H9 (cell line): ENCODE data around the gene SLC49A4. TPM values are rescaled to one million over a fixed set of nuclear protein-coding genes. Genes with fewer than 3 reads are reported as not detected.

Experiments used
- DNase-seq: peaks from one replicate; pipeline ENCODE4 v3.0.0-alpha.2; 2017
- H2AFZ ChIP-seq: one replicate; pipeline ENCODE4 v1.6.1; 2013; ENCODE audit warnings: mild to moderate bottlenecking, low read length, control low read depth, moderate library complexity
- H2AK5ac ChIP-seq: 2 replicates; pipeline ENCODE4 v1.6.1; 2013; ENCODE audit warnings: low read length, control low read depth, mixed read lengths; ENCODE audit not compliant: insufficient read length
- H2BK120ac ChIP-seq: one replicate; pipeline ENCODE4 v1.6.1; 2013; ENCODE audit warnings: low read depth, mild to moderate bottlenecking, low read length, control low read depth, inconsistent platforms; ENCODE audit not compliant: poor library complexity, severe bottlenecking
- H2BK12ac ChIP-seq: 2 replicates; pipeline ENCODE4 v1.6.1; 2013; ENCODE audit warnings: low read length, control low read depth, mixed read lengths, low read depth; ENCODE audit not compliant: insufficient read length
- H2BK15ac ChIP-seq: 2 replicates; pipeline ENCODE4 v1.6.1; 2013; ENCODE audit warnings: low read depth, low read length, control low read depth
- H2BK20ac ChIP-seq: one replicate; pipeline ENCODE4 v1.6.1; 2013; ENCODE audit warnings: low read depth, mild to moderate bottlenecking, low read length, control low read depth, inconsistent platforms; ENCODE audit not compliant: poor library complexity, severe bottlenecking
- H2BK5ac ChIP-seq: 2 replicates; pipeline ENCODE4 v1.6.1; 2013; ENCODE audit warnings: low read length, control low read depth, mixed read lengths; ENCODE audit not compliant: insufficient read length
- H3K14ac ChIP-seq: 2 replicates; pipeline ENCODE4 v1.6.1; 2013; ENCODE audit warnings: low read length, control low read depth; ENCODE audit not compliant: insufficient read depth
- H3K18ac ChIP-seq: 2 replicates; pipeline ENCODE4 v1.6.1; 2013; ENCODE audit warnings: low read depth, mild to moderate bottlenecking, mixed read lengths, low read length, control low read depth; ENCODE audit not compliant: insufficient read length
- H3K23ac ChIP-seq: 2 replicates; pipeline ENCODE4 v1.6.1; 2013; ENCODE audit warnings: low read length, control low read depth, mixed read lengths, low read depth; ENCODE audit not compliant: insufficient read length
- H3K23me2 ChIP-seq: 2 replicates; pipeline ENCODE4 v1.6.1; 2013; ENCODE audit warnings: low read depth, mild to moderate bottlenecking, mixed read lengths, low read length, control low read depth; ENCODE audit not compliant: insufficient read length, poor library complexity, severe bottlenecking
- H3K27ac ChIP-seq: 2 replicates; pipeline ENCODE4 v1.5.1; 2013; ENCODE audit warnings: low read length, control low read depth, mixed read lengths, low read depth; ENCODE audit not compliant: insufficient read length
- H3K27me3 ChIP-seq: 2 replicates; pipeline ENCODE4 v1.6.1; 2013; ENCODE audit warnings: low read length, control low read depth, inconsistent platforms; ENCODE audit not compliant: insufficient read depth
- H3K4ac ChIP-seq: 2 replicates; pipeline ENCODE4 v1.6.1; 2013; ENCODE audit warnings: low read depth, mild to moderate bottlenecking, control low read depth, inconsistent platforms, low read length, moderate library complexity
- H3K4me1 ChIP-seq: 2 replicates; pipeline ENCODE4 v1.6.1; 2013; ENCODE audit warnings: low read length, control low read depth, inconsistent platforms; ENCODE audit not compliant: insufficient read depth
- H3K4me2 ChIP-seq: 2 replicates; pipeline ENCODE4 v1.6.1; 2013; ENCODE audit warnings: low read length, control low read depth, mixed read lengths; ENCODE audit not compliant: insufficient read length, insufficient read depth
- H3K56ac ChIP-seq: 2 replicates; pipeline ENCODE4 v1.6.1; 2013; ENCODE audit warnings: low read depth, mild to moderate bottlenecking, mixed read lengths, low read length, control low read depth; ENCODE audit not compliant: insufficient read length
- H3K79me1 ChIP-seq: 2 replicates; pipeline ENCODE4 v1.6.1; 2013; ENCODE audit warnings: low read depth, mild to moderate bottlenecking, moderate library complexity, low read length, control low read depth, inconsistent platforms; ENCODE audit not compliant: insufficient read depth, poor library complexity, severe bottlenecking
- H3K79me2 ChIP-seq: 2 replicates; pipeline ENCODE4 v1.6.1; 2013; ENCODE audit warnings: low read length, control low read depth, inconsistent platforms; ENCODE audit not compliant: insufficient read depth
- H3K9ac ChIP-seq: 2 replicates; pipeline ENCODE4 v1.6.1; 2013; ENCODE audit warnings: low read length, control low read depth, mixed read lengths; ENCODE audit not compliant: insufficient read length; ENCODE audit errors: extremely low read depth
- H3K9me3 ChIP-seq: one replicate; pipeline ENCODE4 v1.6.1; 2013; ENCODE audit warnings: low read depth, low read length, inconsistent platforms; ENCODE audit not compliant: control insufficient read depth
- H3T11ph ChIP-seq: one replicate; pipeline ENCODE4 v1.6.1; 2013; ENCODE audit warnings: mild to moderate bottlenecking, low read length, control low read depth, inconsistent platforms
- H4K20me1 ChIP-seq: one replicate; pipeline ENCODE4 v1.6.1; 2013; ENCODE audit not compliant: control insufficient read depth, insufficient read length, insufficient read depth
- H4K5ac ChIP-seq: 2 replicates; pipeline ENCODE4 v1.6.1; 2013; ENCODE audit warnings: low read depth, mild to moderate bottlenecking, mixed read lengths, low read length, control low read depth; ENCODE audit not compliant: insufficient read length
- H4K8ac ChIP-seq: replicated peaks from 2 replicates; pipeline ENCODE4 v1.6.1; 2013; ENCODE audit warnings: low read length, control low read depth, mixed read lengths, low read depth; ENCODE audit not compliant: insufficient read length
- H4K91ac ChIP-seq: 2 replicates; pipeline ENCODE4 v1.6.1; 2013; ENCODE audit warnings: low read depth, mild to moderate bottlenecking, moderate library complexity, mixed read lengths, low read length, control low read depth; ENCODE audit not compliant: insufficient read length
- H3K27ac Mint-ChIP-seq, 3 experiments: 2 replicates in 2 of 3; 3 replicates in 1 of 3; pipeline ENCODE4 v1.8.0; 2020 to 2021; ENCODE audit warnings: mixed read lengths in 3 of 3, mild to moderate bottlenecking in 1 of 3, moderate library complexity in 1 of 3
- H3K27me3 Mint-ChIP-seq: 2 replicates; pipeline ENCODE4 v1.8.0; 2021; ENCODE audit warnings: low read depth, mild to moderate bottlenecking, moderate library complexity, mixed read lengths
- H3K36me3 Mint-ChIP-seq, 3 experiments: 2 replicates in 2 of 3; 3 replicates in 1 of 3; pipeline ENCODE4 v1.8.0; 2020 to 2021; ENCODE audit warnings: low read depth in 3 of 3, mixed read lengths in 3 of 3; ENCODE audit not compliant: insufficient read depth in 1 of 3
- H3K4me1 Mint-ChIP-seq, 2 experiments: 2 replicates each; pipeline ENCODE4 v1.8.0; 2020; ENCODE audit warnings: mixed read lengths in 2 of 2
- H3K4me3 Mint-ChIP-seq, 2 experiments: 2 replicates in 1 of 2; 3 replicates in 1 of 2; pipeline ENCODE4 v1.8.0; 2020 to 2021; ENCODE audit warnings: mild to moderate bottlenecking in 2 of 2, mixed read lengths in 2 of 2, moderate library complexity in 1 of 2
- H3K9me3 Mint-ChIP-seq, 2 experiments: 2 replicates in 1 of 2; 3 replicates in 1 of 2; pipeline ENCODE4 v1.8.0; 2020; ENCODE audit warnings: mild to moderate bottlenecking in 2 of 2, mixed read lengths in 2 of 2, moderate library complexity in 1 of 2
- CTCF ChIP-seq: fragments of 200-600 bp; sonication (generic); conservative IDR thresholded peaks from 3 replicates; pipeline ENCODE4 v1.8.0; 2021; ENCODE audit warnings: antibody characterized with exemption, mild to moderate bottlenecking
- WGBS: extraction: QIAGEN DNeasy Blood & Tissue Kit; methylation state at CpG from one replicate; pipeline ENCODE4 v1.1.7; 2013; ENCODE audit warnings: missing lambda C conversion rate, low lambda C conversion rate, mixed read lengths; ENCODE audit not compliant: insufficient read length; ENCODE audit errors: extremely low coverage; 5-methylcytosine and 5-hydroxymethylcytosine counted together
- total RNA-seq: library from RNA; stranded (reverse); gene quantifications from 2 replicates; pipeline ENCODE4 v1.2.1, GENCODE V29; 2021

Gene SLC49A4
- total RNA-seq, 1 experiment from 2014 or later = 10.7 TPM

- Histone ChIP-seq H2AK5ac (no peak overlapping the region), H3K23ac (no peak overlapping the region), H3T11ph (no peak overlapping the region), H2BK15ac (no peak overlapping the region), H3K4ac (no peak overlapping the region), H3K27me3 (no peaks in the 10 kb centered on the region), H3K4me1 (no peaks in the 10 kb centered on the region), H4K8ac (no peak overlapping the region), H3K27ac (no peak overlapping the region), H2BK120ac (no peak overlapping the region), H2BK20ac (no peak overlapping the region), H3K23me2 (no peaks in the 10 kb centered on the region), H2AFZ (no peak overlapping the region), H4K20me1 (no peaks in the 10 kb centered on the region), H4K5ac (no peak overlapping the region), H3K56ac (no peak overlapping the region), H3K79me2 (no peaks in the 10 kb centered on the region), H3K18ac (no peak overlapping the region), H3K9me3 (no peaks in the 10 kb centered on the region), H3K79me1 (no peaks in the 10 kb centered on the region), H3K14ac (no peak overlapping the region), H4K91ac (no peak overlapping the region), H3K9ac (no peak overlapping the region), H3K4me2 (no peak overlapping the region), H2BK12ac (no peak overlapping the region), H2BK5ac (no peak overlapping the region)
- Mint-ChIP-seq H3K27ac (no peak overlapping the region), H3K27me3 (no peaks in the 10 kb centered on the region; the same call in 1 of the 2 replicates), H3K36me3 (peaks cover 0 to 13% (median 3%) of the 10 kb centered on the region in 3 experiments; a peak in 3 of 7 replicates), H3K4me1 (peaks cover 0 to 14% of the 10 kb centered on the region in 2 experiments; a peak in 2 of 4 replicates), H3K4me3 (no peak overlapping the region), H3K9me3 (no peaks in the 10 kb centered on the region)
- no peak for DNase-seq
- no peak for TF ChIP-seq CTCF
- no CpG with 5 or more reads among the region's 3 CpGs for WGBS
Measured at GRCh38 chr3:122908251-122908650, 113.4 kb downstream of the SLC49A4 start.
